GM04503 (cell line): ENCODE measurements around the gene MAD1L1.

Experiments
- DNase-seq: peaks from one replicate; pipeline ENCODE4 v3.0.0-alpha.2; 2012; ENCODE audit warnings: low read depth

MAD1L1 gene

DNA sequence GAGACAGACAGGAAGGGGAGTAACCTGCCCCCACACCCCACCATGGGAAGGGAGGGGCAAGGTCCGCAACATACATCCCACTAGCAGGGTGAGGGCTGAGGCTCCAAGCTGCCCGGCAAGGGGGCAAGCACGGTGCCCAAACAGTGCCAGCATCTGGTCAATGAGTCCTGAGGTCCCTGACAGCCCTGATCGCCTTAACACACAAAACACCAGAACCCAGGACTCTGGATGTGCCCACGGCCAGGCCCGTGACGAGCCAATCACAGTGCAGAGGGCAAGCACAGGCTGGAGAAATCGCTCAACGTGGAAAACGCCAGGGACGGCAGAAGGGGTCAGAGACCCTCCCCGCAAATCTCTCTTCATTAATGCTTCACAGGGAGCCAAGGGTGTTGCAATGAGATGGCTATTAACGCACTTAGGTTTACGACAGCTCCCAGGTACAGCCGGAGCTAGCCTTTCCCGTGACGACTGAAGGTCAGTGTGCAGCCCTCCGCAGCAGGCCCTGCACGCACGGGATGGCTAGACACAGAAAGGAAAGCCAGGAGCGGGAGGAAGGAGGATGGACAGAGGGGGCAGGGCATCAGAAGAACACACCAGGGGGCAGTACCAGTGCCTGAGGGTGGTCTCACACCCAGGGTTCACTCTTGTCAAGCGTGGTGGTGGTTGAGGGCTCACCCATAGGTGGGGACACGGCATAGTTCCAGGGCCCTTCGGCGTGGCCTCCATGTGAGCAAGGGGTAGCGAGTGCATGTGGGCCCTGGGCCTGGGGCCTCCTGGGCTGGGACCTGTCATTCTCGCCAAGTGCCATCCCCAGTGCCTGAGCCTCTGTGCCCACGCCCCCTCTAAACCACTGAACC is 220.5 kb downstream of the MAD1L1 start:
- DNase-seq, result no peak

DNA sequence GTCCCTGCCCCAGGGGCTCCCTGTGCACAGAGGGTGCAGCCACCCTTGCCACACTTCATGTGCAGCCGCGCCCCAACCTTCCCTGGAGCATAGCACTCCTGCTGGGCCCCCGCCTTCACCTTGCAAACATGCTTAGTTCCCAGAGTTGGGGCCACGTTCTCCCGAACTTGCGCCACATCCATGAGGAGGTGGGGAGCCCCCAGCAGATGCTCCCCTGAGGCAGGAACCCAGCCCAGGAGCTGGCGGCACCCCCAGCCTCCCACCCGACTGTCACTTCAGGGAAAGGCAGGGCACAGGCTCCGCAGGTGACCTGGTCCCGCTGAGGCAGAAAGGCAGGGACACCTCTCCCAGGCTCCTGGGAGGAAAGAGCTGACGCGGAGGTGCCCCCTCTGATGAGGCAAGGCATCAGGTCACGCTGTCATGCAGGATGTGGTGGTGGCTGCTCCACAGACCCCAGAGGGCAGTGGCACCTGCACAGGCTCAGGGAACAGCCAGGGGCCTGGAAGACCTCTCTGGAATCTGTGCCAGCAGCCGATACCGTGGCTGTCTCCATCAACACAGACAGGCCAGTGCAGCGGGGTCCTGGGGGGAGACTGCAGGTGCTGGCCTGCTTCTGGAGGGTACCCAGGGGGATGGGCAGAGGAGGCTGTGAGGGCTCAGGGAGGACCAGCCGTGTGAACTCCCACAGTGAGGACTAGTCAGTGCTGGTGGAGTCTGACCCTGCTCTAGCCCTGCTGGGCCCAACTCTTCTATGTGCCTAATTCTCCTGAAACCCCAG is 221.3 kb downstream of the MAD1L1 start:
- no peak for DNase-seq

DNA sequence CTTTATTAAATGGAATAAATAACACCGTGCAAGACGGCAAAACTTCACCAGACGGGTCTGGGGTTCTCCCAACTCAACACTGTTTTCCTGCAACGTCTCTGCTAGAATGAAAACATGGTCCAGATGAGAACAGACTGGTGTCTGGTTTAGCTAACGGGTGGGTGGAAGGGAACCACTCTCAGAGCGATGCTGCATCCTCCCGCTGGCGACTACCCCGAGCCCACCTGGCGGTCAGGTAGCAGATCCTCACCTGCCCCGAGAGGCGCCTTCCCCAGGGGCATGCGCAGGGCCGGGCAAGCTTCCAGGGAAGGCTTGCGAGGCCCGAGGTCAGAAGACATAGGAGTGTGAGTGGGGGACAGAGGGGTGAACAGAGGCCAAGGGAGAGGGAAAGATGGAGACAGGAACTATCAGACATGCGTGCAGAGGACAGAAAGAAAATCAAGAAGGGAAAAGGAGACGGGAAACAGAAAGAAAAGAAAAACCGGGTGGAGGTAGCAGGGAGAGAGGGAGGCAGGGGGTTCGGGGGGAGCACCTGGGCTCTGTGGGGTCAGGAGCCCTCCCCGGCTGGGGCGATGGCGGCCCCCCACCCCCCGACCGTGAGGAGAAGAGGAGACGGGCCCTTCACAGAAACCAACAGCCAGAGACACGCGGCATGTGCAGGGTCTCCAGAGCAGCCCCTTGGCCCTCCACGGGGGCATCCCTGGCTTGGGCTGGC is 222.0 kb downstream of the MAD1L1 start:
- DNase-seq, result no peak

DNA sequence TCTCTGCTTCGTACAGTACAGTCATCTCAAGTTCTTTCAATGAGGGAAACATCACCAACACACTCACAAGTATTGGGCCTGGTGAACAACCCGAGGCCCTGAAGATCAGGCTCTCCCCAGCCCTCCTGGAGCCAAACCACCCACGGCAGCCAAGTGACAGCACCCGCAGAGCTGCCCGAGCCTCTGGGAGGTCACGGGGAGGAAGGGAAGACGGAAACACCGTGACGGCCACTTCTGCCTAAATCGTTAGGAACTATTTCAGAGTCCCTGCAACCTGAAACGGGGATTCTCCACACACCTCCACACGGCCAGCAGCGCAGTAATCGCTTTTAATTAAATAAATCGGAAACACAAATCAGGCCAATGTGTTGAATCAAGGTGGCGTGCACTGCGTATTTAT is 222.6 kb downstream of the MAD1L1 start:
- no peak for DNase-seq

DNA sequence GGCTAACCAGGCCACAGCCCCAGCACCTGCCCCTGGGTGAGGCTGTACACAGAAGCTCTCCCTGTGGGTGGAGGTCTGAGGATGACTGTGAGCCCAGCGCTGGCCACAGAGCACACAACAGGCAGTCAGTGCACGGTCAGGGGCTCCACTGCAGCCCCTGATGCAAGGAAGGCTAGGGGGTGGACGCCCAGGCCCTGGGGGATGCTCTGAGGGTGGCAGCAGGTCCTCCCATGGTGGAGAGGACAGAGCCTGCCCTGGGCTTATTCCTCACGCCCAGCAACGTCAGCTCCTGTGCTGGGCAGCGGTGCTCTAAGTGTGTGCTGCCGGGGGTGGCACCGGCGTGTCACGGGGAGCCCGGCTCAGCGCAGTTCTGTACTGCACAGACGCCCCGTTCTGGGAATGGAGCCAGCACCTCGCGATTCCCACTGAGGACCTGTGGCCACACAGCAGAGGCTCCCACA is 223.2 kb downstream of the MAD1L1 start:
- no peak for DNase-seq

DNA sequence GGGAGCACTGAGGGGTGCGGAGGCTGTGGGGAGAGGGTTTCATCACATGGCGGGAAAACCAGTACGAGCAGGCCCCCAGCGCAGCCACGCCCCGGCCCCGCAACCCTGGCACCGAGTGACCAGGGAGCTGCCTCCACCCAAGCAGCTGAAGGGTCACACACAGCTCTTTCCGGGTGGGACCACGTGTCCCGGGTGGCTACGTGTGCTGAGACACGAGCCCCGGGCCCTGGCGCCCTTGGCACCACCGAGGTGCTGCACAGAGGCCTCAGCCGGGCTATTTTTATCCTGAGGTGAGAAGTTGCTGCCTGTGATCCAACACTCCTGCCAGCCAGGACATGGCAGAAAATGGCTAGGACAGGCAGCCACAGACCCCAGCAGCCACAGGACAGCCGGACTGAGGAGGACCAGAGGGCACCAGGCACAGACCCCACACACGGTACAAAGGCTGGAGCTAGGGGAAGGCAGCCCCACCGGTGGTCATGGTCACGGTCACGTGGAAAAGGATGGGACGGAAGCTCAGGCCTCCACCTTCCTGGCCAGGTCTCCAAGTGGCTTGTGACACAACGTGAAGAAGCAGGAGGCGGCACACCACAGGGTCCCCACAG is 223.7 kb downstream of the MAD1L1 start:
- no peak for DNase-seq

DNA sequence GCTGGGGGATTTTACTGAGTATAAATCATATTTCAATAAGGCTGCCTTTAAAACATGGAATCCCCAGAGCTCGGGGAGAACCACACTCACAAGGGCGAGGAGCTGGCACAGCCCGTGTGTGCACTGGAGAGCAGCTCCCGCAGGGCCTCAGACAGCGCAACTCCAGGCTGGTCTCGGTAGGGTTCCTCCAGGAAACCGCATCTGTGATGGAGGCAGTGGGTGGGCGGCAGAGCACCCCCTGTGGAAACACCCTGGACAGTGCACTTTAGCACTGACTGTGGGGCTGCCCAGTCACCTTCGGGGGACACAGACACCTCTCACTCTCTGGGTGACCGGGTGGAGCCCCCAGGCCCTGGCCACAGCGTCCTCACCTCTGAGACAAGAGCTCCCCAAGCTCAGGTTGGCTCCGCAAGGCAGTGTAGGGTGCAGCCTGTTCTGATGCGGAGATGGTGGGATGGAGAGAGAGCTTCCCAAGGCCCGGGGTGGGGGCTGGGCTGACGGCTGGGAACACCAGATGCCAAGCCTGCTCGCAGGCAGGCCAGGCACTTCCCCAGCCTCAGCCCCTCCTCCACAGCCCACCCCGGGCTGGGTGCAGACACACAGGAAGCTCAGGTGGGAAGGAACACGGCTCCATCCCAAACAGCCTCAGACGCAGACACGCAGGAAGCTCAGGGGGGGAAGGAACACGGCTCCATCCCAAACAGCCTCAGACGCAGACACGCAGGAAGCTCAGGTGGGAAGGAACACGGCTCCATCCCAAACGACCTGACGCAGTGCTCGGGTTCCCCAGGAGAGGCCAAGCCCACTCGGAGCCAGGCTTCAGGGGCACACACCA is 224.4 kb downstream of the MAD1L1 start:
- no peak for DNase-seq

DNA sequence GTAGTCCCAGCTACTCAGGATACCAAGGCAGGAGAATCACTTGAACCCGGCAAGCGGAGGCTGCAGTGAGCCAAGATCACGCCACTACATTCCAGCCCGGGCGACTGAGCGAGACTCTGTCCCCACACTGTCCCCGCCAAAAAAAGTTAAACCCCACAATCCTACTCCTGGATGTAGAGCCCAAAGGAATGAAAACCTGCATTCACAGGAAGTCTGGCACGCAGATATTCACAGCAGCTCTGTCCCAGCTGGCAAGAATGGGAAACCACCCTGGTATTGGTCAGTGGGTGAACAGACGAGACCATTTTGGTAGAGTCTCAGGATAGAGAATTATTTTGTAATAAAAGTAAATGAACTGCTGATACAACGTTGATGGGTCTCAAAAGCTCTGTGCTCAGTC is 225.2 kb downstream of the MAD1L1 start:
- DNase-seq, result no peak

DNA sequence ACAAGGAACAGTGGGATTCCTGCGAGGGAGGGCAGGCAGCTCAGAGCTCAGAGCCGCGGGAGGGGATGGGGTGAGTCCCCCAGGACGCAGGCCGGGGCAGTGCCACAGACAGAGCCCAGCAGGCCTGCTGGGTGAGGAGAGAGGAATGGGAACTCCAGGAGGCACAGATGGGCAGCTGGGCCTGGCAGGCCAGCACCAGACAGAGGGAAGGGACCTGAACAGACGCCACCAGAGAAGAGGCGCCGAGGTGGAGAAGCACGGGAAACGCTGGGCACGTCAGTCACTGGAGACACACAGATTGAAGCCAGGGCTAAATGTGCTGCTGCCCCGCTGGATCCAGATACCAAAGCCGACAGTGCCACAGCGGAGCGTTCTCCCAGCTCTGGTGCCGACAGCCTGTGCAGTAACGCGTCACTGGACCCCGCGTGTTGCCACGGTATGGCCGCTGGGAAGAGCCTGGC is 225.8 kb downstream of the MAD1L1 start:
- DNase-seq, result no peak

DNA sequence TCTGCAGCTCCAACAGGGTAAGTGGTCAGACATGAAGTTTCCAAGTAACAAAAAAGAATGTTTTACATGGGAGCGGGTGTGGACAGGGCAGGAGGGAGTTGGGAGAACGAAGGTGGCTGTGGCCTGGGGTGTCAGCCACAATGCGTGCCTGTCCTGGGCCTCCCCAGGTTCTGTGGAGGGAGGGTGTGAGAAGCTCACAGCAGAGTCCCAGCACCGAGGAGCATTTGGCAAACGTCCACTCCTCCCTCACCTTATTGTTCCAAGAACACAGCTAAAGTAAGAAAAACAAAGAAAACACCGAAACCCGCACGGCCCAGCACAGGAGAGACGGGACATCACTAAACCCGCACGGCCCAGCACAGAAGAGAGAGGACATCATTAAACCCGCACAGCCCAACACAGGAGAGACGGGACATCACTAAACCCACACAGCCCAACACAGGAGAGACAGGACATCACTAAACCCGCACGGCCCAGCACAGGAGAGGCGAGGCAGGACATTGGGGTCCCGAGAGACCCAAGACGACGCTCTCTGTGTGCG is 226.4 kb downstream of the MAD1L1 start:
- no peak for DNase-seq

DNA sequence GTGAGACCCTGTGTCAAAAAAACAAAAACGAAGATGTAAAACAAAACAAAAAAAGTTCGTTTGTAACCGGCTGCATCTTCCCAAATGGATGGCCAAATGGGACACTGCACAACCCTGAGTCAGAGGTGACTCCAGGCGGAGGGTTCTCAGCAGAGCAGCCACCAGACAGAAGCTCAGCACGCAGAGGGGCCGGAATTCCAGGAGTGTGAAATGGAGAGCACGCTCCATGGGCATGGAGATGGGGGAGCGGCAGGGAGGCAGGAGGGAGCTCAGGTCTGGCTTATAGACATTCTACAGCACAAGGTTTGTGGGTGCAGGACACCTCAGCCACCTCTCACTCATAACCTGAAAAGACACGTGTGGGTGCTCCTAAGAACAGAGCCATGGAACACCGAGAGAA is 227.0 kb downstream of the MAD1L1 start:
- no peak for DNase-seq

DNA sequence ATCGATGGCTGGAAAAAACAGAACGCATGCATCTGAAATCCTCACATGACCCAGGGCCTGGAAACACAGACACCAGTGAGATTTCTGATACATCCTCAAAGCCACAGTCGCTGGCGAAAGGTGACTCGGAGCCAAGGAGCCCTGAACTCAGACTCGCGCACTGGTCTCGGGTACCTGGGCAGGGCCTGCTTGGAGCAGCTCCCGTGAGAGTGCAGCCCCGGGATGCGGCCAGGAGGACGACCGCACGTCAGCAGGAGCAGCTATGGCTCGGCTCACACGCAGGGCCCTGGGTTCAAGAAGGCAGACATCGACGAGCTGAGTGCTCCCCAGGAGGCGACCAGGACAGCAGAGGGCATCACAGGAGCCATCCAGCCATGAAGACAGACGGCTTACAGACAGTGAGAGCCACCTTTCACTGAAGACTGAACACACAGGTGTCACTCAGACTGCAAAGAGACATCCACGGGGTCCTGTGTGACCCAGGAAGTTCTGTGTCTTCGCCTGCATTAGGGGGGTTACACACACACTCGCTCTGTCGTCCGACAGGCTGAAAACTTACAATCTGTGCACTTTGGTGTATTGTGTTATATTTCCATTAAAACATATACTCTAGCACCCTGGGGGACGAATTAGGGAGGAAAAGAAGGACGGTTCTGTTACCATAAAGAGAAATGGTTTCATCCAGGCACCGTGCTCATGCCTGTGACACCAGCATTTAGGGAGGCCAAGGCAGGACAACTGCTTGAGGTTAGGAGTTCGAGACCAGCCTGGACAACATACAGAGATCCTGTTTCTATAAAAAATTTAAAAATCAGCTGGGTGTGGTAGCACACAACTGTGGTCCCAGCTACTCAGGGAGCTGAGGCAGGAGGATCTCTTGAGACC is 227.7 kb downstream of the MAD1L1 start:
- no peak for DNase-seq

DNA sequence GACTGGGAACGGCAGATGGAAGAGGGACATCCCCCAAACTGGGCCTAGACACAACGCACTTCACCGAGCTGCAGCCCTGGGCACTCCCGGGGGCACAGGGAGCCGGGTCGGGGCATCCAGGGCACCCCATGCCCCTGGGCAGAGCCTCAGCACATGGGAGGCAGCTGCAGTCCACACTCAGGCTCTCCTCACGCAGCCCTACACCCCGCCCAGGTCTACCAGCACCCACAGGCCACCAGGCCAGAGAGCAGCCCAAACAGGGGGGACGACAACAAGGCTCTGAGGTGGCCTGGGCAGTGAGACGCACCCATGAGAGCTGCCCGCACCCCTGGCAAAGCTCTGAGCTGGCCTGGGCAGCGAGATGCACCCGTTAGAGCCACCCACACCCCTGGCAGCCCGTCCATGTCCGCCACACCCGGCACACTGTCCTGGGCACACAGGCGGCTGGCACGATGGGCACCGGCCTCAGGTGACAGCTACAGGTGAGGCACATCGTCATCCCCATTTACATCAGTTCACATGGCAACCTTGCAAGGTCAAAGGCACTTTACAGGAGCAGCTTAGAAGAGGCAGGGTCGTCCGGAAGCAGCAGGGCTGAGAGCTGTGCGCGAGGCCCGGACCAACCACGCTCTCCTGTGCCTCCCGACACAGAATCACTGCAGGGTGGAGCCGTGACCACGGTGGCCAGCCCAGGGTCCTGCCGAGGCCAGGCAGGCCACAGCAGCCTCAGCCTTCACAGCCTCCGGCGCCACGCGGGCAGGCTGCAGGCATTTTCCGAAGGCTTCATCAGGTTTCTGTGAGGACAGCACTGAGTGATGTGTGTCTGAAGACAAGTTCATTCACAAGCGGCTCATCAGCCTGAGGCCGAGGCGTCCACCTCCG is 228.6 kb downstream of the MAD1L1 start:
- DNase-seq, result no peak

DNA sequence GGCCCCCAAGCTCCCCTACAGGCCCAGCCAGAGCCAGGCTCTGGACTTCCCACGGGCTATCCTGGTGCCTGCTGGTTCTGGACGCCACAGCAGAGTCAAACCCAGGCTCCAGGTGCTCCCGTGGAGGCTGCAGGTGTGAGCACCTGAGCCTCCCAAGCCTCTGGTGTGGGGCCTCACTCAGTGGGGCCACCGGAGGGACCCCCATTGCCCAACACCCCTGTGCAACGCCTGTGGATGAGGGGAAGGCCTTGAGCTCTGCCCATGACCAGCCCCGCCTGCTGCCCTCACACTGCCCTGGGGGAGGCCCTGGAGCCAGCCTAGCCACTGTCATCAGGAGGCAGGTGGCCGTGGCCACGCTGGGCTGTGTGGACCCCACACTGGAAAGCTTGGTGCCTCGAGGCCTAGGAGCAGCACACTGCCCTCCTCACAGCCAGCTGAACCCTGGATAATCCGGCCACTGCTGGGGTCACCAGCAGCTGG is 229.3 kb downstream of the MAD1L1 start:
- DNase-seq, result no peak

DNA sequence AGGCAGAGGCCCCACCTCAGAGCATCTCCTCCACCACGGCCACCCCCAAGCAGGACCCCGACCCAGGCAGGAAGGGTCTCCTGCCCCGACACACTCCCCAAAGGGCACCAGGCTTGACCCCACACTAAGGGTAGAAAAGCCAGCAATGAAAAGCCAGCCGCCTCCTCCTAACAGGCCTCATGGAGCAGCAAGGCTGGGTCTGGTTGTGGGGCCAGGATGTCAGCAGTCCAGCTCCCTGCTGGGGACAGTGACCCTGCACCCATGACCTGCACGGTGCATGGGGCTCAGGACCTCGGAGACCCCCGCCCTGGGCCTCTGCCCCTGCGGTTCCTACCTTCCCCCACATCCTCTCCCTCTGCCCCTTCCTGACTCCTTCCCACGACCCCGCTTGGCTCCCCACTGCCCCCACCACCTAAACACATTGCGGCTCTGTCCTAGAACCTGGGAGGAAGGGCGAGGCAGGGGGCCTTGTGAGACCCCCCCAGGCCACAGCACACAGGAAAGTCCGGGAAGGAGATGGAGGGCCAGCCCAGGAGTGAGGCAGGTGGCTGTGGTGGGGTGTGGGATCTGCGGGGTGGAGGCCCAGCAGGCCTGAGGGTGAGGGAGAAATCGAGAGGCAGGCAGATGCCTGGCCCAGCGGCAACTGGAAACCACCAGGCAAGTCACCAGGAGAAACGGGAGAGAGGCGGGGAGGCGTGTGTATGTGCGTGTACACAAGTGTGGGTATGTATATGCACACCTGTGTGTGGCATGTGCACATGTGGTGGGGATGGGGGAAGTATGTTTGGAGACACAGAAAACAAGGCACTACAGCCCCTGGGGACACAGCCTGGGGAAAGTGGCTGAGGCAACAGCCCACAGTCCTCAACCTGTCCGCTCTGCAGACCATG is 229.9 kb downstream of the MAD1L1 start:
- no peak for DNase-seq

DNA sequence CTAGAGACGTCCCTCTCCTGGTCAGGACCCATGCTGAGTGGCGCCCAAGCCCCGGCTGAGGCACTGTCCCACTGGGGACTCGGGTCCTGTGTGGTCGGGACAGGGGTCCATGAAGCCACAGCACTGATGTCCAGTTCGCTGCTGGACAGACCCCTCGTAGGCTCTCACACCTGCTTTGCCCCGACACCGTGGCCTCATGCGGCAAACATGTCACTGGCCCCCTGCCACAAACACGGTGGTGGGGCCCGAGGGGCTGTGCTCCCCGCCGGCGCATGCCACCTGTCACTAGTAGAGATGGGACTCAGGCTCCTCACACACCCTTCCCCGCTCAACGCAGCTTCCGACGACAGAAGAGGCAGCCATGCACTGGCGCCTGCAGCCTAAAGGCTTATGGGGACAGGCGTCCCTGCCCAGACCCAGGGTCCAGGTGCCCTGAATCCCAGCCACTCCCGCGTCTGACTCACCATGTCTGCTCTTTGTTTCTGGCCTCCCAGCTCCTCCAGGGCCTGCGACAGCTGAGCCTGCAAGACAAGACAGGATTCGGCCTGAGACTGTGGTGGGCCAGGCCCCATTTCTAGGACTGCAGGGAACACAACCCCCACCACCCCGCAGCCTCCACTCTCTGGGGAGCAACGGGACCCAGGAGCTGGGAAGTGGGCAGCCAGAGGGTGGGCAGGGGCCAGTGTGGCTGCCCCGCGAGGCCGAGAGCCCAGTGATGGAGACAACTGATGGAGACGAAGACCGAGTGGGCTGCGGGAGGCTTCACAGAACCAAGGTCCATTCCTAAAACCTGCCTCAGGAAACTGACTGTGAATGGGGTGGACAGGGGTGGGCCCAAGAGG is 230.9 kb downstream of the MAD1L1 start:
- no peak for DNase-seq
